ENCODE data around the gene ARL5B. TPM values are rescaled to one million over a fixed set of nuclear protein-coding genes. Genes with fewer than 3 reads are reported as not detected.
A peak's percentile ranks its signal among the peaks of the same experiment; 100 is the strongest.

Gene ARL5B
- total RNA-seq, 6 donors from 2014 or later = 6.2 to 31.3 (median 8.7) TPM

- TF ChIP-seq POLR2AphosphoS5 (IDR thresholded peaks at IDR 0.05) = no peak
- no peak for TF ChIP-seq EP300 (IDR thresholded peaks at IDR 0.05)
- TF ChIP-seq POLR2A (IDR thresholded peaks at IDR 0.05) = no peak
- TF ChIP-seq, protein P1, sequence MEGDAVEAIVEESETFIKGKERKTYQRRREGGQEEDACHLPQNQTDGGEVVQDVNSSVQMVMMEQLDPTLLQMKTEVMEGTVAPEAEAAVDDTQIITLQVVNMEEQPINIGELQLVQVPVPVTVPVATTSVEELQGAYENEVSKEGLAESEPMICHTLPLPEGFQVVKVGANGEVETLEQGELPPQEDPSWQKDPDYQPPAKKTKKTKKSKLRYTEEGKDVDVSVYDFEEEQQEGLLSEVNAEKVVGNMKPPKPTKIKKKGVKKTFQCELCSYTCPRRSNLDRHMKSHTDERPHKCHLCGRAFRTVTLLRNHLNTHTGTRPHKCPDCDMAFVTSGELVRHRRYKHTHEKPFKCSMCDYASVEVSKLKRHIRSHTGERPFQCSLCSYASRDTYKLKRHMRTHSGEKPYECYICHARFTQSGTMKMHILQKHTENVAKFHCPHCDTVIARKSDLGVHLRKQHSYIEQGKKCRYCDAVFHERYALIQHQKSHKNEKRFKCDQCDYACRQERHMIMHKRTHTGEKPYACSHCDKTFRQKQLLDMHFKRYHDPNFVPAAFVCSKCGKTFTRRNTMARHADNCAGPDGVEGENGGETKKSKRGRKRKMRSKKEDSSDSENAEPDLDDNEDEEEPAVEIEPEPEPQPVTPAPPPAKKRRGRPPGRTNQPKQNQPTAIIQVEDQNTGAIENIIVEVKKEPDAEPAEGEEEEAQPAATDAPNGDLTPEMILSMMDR (IDR thresholded peaks at IDR 0.05) = no peak
- peak in 1 of 2 donors; percentile 58 for ATAC-seq (ENCODE audit: low FRiP score in 2 of 2)
These were observed 24.2 kb downstream of the ARL5B start for GRCh38 chr10:18683427-18683826.

GRCh38 chr10:18684416-18684815 is 25.2 kb downstream of the ARL5B start:
- Histone ChIP-seq H3K27ac (no peak overlapping the region), H3K4me1 (peaks cover 0 to 6% (median 3%) of the 10 kb centered on the region in 4 donors), H3K4me3 (no peak overlapping the region), H3K9me3 (no peaks in the 10 kb centered on the region), H3K27me3 (no peaks in the 10 kb centered on the region), H3K36me3 (no peaks in the 10 kb centered on the region)
- ATAC-seq (ENCODE audit: low FRiP score in 2 of 2) = no peak
- TF ChIP-seq EP300 (IDR thresholded peaks at IDR 0.05) = no peak
- no peak for TF ChIP-seq POLR2AphosphoS5 (IDR thresholded peaks at IDR 0.05)
- TF ChIP-seq, protein P1 (IDR thresholded peaks at IDR 0.05) = no peak
- TF ChIP-seq POLR2A (IDR thresholded peaks at IDR 0.05) = no peak
- WGBS, 2 donors = 65 to 71% methylated on average over 1 of the region's 1 CpG
- no peak for DNase-seq

More at GRCh38 chr10:18683427-18683826, 24.2 kb downstream of the ARL5B start:
- no peak for DNase-seq
- no peak overlapping the region for H3K27ac ChIP-seq
- no peaks in the 10 kb centered on the region for H3K27me3 ChIP-seq
- peaks cover 0 to 6% (median 3%) of the 10 kb centered on the region in 4 donors for H3K4me1 ChIP-seq
- no peaks in the 10 kb centered on the region for H3K9me3 ChIP-seq
- H3K36me3 ChIP-seq = no peaks in the 10 kb centered on the region
- H3K4me3 ChIP-seq = no peak overlapping the region
- WGBS, 2 donors = 58 to 76% methylated on average over 1 of the region's 1 CpG

GRCh38 chr10:18684953-18685352 is 25.7 kb downstream of the ARL5B start:
- H3K36me3 ChIP-seq = no peaks in the 10 kb centered on the region
- TF ChIP-seq, protein P1 (IDR thresholded peaks at IDR 0.05) = no peak
- TF ChIP-seq POLR2AphosphoS5 (IDR thresholded peaks at IDR 0.05) (no peak), POLR2A (IDR thresholded peaks at IDR 0.05) (no peak), EP300 (IDR thresholded peaks at IDR 0.05) (no peak)
- WGBS, 2 donors = 77 to 93% methylated on average over 2 to 3 of the region's 3 CpGs
- no peaks in the 10 kb centered on the region for H3K9me3 ChIP-seq
- no peak overlapping the region for H3K4me3 ChIP-seq
- ATAC-seq (ENCODE audit: low FRiP score in 2 of 2) (no peak), DNase-seq (no peak)
- no peaks in the 10 kb centered on the region for H3K27me3 ChIP-seq
- H3K27ac ChIP-seq = no peak overlapping the region
- peaks cover 0 to 6% (median 3%) of the 10 kb centered on the region in 4 donors for H3K4me1 ChIP-seq

GRCh38 chr10:18685555-18685954 is 26.3 kb downstream of the ARL5B start:
- Histone ChIP-seq H3K27ac (no peak overlapping the region), H3K36me3 (no peaks in the 10 kb centered on the region), H3K9me3 (no peaks in the 10 kb centered on the region), H3K4me3 (no peak overlapping the region), H3K4me1 (peaks cover 0 to 6% (median 3%) of the 10 kb centered on the region in 4 donors), H3K27me3 (no peaks in the 10 kb centered on the region)
- DNase-seq (no peak), ATAC-seq (ENCODE audit: low FRiP score in 2 of 2) (no peak)
- TF ChIP-seq POLR2A (IDR thresholded peaks at IDR 0.05) (no peak), POLR2AphosphoS5 (IDR thresholded peaks at IDR 0.05) (no peak), EP300 (IDR thresholded peaks at IDR 0.05) (no peak)
- TF ChIP-seq, protein P1 (IDR thresholded peaks at IDR 0.05) = no peak
- WGBS, 2 donors = 85 to 86% methylated on average over 7 of the region's 7 CpGs

DNA sequence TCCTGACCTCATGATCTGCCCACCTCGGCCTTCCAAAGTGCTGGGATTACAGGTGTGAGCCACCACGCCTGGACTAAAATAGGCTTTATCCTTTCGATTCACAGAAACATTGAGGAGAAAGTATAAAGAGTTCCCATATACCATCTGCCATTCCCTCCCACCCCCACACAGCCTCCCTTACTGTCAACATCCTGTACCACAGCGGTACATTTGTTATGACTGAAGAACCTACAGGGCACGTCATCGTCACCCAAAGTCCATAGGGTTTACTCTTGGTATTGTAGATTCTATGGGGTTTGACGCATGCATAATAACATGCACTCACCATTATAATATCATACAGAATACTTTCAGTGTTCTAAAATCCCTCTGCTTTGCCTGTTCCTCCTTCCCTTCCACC is 28.0 kb downstream of the ARL5B start:
- Histone ChIP-seq H3K9me3 (no peaks in the 10 kb centered on the region), H3K27ac (no peak overlapping the region), H3K4me3 (no peak overlapping the region), H3K27me3 (no peaks in the 10 kb centered on the region), H3K36me3 (no peaks in the 10 kb centered on the region), H3K4me1 (no peaks in the 10 kb centered on the region)
- 81% methylated on average over 7 of the region's 7 CpGs for WGBS, 2 donors
- ATAC-seq (ENCODE audit: low FRiP score in 2 of 2) = no peak
- no peak for DNase-seq
- TF ChIP-seq, protein P1 (IDR thresholded peaks at IDR 0.05) = no peak
- TF ChIP-seq POLR2AphosphoS5 (IDR thresholded peaks at IDR 0.05) (no peak), POLR2A (IDR thresholded peaks at IDR 0.05) (no peak), EP300 (IDR thresholded peaks at IDR 0.05) (no peak)

Measured in upper lobe of left lung (tissue), 6 donors.